ENCODE results near the gene CDH11.

CDH11 gene

DNA sequence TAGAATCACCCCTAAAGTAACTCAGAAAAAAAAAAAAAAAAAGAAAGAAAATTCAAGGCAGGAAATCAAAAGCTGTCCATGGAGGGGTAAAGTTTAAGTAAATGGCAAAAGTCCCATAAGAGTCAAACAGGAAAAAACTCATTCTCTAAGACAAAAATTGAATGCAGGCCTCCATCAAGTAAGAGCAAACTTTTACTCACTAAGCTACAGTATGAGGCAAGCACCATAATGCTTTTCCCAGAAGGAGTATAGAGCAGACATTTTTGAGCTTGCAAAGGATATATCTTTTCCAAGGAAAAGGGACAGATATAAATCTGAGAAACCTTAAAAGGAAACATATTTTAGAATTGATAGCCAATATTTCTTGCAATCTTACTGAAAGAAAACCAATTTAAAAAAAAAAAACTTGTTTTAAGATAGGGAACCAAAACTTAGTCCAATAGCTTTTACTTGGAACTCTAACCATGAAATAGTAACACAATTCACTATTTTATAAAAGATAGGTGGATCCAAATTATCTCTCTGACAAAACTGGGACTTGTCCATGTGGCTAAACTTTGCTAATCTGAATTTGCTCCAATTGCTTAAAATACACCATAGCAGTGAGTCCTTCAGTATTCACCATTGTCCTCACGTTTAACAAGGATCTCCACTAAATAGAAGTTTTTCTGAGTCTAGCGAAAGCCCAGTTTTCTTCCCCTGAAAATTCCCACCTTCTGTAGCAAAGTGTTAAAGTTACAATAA lies 99.8 kb downstream of the CDH11 start:
- DNase-seq: no peak

DNA sequence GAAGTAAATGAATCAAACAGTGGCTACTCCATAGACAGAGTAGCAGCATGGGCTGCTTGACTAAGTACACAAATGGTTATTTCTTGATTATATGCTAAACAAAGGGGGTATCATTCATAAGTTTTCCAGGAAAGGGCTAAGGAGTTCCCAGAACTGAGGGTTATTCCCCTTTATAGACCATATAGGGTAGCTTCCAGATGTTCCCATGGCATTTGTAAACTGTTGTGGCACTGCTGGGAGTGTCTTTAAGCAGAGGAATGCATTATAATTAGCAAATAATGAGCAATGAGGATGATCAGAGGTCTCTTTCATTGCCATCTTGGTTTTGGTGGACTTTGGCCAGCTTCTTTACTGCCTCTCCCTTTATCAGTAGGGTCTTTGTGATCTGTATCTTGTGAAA lies 105.1 kb downstream of the CDH11 start:
- no peak for DNase-seq

DNA sequence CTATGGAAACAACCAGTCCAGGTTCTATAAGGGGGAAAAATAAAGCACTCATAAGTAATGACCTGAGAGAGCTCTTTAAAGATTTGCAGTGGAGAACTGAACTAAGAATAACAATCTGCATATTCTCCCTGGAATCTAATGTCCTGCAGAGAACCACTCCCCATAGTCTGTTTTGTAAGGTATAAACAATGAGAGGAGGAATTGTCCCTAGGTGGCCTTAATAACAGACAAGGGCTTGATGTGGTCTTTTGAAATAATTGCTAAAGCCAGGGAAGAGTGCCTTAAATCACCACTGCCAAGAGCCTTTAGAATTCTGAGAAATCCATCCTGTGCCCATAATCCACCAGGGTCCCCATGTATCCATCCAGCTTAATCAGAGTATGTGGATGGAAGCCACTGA lies 106.3 kb downstream of the CDH11 start:
- no peak for DNase-seq

DNA sequence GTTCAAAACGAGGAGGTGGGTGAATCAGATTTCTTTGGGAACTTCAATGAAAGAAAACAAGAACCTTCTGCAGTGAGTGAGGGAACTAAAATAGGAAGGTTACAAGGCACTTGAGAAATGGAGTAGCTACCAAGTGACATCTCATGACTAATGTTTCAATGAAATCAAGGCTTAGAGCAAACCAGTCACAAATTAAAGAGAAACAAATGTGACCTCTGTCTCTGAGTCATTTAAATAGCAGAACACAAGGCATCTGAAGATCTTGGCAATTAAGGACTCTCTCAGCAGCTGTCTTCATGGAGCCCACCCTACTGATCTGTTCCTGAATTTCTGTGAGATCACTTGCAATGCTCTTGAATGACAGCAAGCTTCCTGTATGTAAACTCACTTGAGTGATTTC lies 109.5 kb downstream of the CDH11 start:
- DNase-seq: no peak

DNA sequence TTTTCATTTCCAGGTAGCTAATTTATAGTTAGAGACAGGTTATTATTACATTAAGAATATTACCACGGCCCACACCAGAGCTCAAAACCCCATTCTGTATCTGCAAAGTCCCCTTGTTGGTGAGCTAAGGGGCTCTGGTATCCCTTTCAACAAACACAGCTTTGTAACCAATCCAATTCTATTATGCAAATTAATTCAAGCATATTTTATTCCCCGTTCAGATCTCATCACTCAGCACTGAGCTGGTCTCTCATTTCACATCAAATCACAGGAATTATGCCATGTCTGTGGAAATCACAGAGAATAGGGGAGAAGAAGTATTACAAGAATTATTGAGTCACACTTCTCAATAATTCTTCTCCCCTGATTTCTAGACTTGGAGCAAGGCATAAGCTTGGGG lies 111.7 kb downstream of the CDH11 start:
- no peak for DNase-seq

DNA sequence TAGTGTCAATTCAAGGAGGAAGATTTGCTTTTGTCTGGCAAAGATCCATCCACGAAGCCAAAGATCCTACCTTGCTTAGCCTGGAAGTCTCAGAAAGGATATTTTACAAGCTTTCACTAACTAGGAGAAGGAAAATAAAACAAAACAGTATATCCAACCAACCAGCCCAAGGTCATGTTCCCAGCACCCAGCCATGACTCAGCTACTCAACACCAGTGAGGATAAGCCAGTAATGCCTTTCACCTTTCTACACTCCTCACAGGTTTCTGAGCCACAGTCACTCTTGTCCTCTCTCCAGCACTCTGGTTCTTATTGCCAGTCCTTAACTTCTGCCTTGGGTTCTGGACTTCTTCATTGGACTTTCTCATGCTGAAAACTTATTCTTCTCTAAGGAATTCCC lies 116.2 kb downstream of the CDH11 start:
- no peak for DNase-seq

DNA sequence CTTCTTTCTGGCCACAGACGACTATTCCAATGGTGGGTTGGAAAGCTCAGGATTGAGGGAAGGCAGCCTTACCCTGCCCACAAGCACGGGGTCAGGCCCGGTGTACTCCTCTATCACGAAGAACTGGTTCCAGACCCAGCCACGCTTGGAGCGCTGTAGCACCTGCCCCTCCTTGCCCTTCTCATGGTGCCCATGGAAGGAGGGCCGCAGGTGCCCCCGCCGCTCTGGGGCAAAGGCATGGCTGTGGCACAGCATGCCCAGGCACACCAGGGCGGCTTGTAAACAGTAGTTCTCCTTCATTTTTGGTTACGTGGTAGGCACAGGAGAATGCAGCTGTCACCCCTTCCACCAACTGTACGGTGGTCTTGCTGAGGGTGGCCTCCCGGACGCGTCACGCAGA lies 117.3 kb downstream of the CDH11 start:
- DNase-seq: no peak

DNA sequence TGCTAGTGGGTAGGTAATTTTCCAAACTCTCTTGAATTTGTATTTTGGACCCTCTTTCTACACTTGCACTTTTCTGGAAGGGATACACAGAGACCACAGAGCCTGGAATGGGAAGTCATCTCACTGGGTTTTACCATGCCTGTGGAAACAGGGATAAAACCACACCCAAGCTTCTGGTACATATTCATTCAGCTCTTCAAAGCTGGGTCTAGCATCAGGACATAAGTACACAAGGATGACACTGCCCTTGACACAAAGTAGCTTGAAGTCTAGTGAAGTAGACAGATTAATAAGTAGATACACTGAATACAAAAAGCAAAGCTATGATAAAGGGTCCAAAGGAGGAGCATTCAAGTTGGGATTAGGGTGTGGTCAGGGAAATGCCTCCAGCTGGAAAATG lies 118.2 kb downstream of the CDH11 start:
- no peak for DNase-seq

DNA sequence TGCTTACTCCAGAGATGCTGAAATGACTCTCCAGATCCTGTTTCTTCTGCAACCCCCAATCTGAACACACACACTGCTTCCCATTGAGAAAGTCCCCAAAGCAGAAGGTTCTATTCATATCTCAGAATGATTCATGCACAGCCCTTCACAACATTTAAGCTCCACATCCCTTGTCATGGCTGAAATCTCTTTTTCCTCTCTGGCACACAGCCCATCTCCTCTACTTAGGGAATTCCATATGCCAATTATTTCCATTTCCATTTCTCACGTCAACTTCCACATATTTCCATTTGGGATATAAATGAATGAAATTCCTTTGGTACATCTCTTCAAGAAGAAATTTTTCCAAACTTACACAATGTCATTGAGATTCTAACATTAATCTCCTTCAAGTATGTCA lies 119.6 kb downstream of the CDH11 start:
- DNase-seq: no peak

DNA sequence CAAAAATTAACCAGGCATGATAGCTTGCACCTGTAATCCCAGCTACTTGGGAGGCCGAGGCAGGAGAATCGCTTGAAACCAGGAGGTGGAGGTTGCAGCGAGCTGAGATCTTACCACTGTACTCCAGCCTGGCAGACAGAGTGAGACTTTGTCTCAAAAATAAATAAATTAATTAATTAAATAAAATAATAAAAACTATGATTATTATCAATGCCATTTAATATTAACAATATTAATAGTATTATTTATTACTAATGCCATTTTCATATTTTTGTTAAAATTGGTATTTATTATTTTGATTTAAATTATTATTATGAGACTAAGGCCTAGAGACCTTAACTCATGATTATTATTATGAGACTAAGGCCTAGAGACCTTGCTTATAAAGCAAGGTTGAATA lies 121.2 kb downstream of the CDH11 start:
- no peak for DNase-seq

DNA sequence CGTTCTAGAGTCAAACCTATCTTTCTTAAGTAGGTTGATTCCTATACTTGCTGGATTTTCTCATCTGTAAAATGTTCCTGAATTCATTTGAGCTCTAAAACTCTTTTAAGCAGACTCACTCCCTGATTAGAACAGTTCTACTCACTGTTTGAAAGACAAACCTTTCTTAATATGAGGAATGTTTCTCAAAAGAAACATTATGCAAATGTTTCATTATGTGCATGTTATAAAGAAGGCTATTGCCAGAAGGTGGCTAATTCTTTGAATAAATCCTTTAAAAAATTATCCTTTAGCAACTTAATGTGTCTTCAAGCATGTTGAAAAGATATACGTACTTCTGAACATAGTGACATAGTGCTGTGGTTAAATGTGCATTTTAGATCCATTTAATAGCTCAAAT lies 124.1 kb downstream of the CDH11 start:
- DNase-seq: no peak

DNA sequence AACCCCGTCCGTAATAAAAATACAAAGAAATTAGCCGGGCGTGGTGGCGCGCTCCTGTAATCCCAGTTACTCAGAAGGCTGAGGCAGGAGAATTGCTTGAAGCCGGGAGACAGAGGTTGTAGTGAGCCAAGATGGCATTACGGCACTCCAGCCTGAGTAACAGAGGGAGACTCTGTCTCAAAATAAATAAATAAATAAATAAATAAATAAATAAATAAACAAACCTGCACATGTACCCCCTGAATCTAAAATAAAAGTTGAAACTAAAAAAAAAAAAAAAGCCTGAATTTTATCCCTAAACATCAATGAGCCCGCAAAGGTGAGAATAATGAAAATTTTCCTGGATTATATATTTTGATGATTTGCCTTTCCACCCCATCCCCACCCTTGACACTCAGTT lies 124.7 kb downstream of the CDH11 start:
- no peak for DNase-seq

DNA sequence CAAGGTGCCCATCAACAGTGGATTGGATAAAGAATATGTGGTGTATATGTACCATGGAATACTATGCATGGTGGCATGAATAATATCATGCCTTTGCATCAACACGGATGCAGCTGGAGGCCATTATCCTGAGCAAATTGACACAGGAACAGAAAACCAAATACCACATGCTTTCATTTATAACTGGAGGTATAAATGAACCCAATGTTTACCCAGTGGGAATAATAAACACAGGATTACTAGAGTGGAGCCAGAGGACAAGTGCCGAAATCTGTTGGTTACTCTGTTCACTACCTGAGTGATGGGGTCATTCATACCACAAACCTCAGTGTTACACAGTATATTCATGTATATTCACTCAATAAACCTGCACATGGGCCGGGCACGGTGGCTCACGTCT lies 125.2 kb downstream of the CDH11 start:
- DNase-seq: peak; percentile 17

DNA sequence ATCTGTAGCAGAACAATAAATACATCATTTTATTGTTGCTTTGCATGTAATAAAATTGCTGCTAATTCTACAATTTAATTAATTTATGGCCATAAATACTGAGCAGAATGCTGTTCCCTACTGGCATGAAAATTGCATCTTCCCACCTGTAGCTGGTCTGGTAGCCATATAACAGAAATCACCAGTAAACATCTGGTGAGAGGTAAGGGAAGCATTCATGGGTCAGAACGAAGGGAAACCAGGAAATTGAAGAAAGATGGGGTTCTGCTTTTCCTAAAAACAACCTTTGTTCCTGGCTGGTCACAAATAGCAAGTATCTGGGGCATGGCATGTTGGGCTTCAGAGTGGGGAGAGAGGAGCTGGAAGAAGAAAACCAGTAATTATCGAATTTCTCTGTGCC lies 128.4 kb downstream of the CDH11 start:
- DNase-seq: no peak

DNA sequence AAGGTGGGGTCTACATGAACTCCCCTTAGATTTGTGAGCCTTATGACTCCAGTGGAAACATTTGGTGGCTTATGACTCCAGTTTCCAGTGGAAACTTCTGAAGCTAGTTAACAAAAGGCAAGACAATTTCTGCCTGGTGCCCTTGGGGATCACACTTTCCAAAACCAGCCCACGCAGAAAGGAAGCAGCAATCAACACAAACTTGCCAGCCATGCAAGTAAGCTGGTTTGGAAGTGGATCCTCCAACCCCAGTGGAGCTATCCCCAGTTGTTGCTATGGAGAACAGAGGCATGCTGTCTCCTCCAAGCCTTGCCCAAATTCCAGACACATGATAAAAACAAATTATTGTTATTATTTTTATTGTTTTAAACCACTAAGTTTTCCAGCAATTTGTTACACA lies 130.9 kb downstream of the CDH11 start:
- DNase-seq: no peak

DNA sequence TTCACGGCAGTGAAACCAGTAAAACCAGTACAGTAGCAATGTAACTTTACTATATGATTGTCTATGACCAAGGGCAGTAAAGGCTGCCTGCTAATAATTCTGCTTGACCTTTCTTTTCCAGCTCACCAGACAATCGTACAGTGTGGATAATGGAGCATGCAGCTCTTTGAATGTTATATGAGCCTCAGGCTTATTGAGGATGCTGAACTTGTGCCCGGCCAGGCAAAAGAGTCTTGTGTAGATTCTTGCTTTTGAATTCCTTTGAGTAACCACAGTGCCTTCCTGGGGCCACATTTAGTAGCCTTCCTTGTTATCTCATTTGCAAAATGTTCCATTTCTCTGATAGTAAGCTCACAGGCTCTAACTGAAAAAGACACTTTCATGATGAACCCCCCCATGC lies 131.8 kb downstream of the CDH11 start:
- no peak for DNase-seq

DNA sequence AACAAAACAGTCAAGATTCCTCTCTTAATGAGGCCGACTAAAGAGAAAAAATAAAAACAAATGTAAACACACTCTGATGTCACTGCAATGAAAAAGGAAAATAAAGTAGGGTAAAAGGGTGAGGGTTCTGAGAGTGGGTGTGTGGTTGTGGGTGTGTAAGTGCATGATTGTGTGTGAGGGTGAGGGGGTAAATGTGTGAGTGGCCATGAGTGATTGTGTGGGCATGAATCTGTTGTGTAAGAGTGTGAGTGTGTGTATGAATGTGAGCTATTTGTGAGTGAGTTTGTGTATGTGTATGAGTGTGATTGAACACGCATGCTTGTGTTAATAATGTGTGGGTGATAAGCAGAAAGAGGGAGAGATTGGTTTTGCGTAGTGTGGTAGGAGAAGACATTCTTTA lies 132.8 kb downstream of the CDH11 start:
- no peak for DNase-seq

DNA sequence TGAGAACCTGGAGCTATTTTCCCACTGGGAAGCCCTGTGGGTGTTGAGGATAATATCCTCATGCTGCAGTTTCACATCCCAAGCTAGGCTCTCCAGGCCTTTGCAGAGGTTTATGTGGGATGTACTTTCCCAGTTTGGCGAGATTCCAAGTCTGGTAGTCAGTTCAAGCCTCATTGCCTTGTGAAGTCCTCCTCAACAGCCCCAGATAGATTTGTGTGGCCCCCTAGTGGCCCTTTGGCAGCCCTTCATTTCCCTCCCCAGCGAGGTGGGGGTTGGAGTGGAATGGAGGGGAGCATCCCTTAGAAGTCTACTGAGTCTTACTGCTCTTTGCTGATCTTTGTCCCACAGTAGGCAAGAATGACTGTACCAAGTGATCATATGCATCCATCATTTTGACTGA lies 137.9 kb downstream of the CDH11 start:
- no peak for DNase-seq

DNA sequence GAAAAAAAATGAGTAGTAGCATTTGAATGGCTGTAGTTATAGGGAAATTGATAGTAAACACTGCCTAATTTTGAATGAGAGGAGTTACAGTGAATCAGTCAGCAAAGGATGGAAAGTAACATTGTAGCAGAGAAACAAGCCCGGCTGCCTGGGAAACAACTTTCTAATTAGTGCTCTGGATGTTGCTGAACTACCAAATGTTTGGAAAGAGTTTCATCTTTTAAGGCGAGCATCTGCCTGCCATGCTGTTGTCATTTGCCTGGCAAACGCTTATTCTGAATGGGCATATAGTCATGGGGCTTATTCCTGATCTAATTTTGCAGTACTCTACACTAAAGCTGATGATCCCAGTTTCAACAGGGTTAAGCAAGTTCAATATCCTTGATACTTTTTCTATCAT lies 138.6 kb downstream of the CDH11 start:
- DNase-seq: no peak

DNA sequence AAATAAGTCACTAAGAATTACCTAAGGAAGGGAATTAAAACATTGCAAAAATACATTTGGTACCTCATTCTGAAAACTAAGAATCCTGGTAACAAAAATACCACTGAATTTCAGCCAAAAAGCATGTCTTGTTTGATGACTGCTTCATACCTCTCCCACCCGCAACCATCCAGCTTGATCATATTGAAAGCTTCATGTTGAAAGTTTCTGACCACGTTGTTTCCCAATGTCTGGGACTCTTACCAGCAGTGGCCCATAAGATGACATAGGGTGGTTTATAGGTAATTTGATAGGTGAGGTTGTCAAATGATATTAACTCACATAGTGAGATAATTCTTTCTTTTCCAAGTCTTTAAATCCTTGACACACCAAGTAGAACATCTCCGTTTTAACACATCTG lies 139.3 kb downstream of the CDH11 start:
- DNase-seq: no peak

DNA sequence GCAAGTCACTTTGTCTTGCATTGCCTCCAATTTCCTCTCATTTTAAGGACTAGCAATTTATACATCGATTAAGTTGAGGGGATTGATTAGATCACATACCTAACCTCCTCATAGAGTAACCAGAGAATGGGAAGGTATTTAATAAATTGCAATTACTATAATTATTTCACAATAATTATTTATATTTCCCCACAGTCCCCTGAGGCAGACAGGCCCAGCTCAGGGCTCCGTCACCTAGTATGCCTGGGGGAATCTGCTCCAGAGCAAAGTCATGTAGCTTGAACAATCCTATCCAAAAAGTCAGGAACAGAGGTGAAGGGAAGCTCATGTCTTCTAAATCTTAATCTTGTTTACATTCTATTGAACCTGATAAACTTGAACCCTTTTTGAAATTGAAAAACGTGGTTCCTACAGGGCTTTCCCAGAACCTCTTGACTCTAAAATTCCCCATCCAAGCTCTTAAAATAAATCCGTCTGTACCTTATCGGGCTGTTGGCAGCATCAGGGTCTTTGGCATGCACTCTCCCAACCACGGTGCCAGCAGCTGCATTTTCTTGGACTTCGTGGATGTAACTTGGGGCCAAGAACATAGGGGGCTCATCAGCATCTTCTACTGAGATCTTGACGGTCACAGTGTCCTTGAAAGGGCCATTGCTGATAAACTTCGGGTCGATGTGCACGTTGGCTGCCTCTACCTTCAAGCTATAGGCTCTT lies 140.1 kb downstream of the CDH11 start:
- no peak for DNase-seq

DNA sequence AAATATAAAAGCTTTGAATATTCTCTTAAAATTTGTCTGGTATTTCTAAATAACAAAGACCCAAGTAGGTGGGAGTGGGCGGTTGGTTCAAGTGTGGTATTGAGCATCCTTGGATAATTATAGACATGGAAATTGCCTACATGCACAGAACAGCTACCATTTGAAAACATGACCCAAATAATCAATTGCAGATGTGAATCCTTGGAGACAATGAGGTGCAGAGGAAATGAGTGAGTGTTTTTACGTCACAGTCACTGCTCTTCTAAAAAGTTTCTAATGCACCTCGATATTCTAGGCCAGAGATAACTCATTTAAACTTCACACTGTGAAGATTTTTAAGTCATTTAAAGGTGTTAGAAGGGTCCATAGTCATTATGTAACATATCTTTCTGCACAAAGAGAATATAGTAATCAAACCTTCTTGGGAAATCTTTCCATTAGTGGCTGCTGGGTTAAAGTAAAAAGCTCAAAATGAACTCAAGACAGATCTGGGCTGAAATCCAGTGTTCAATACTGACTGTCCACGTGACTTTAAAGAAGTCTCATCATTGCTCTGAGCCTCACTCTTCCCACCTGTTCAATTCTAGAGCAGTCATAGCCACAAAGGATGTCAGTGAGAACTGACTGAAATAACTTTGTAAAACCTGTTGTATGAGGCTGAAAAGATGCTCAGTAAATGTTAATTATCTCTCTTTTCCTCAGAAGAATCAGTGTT lies 144.5 kb downstream of the CDH11 start:
- DNase-seq: no peak

DNA sequence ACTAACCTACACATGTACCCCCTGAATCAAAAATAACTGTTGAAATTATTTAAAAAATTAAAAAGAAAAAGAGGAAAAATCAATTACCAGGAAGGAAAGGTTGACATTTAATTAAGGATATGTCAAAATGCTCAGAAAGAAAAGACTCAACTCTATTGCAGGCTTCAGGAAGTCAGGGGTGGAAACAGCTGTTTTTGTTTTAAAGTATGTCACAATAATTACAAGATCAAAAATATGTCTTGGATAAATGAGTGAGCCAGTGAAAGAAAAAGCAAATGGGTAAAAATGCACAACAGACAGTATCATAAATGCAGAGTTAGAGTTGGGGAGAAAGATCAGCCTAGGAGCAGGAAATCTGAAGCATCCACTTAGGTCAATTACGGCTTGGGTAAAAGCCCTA lies 146.0 kb downstream of the CDH11 start:
- no peak for DNase-seq

DNA sequence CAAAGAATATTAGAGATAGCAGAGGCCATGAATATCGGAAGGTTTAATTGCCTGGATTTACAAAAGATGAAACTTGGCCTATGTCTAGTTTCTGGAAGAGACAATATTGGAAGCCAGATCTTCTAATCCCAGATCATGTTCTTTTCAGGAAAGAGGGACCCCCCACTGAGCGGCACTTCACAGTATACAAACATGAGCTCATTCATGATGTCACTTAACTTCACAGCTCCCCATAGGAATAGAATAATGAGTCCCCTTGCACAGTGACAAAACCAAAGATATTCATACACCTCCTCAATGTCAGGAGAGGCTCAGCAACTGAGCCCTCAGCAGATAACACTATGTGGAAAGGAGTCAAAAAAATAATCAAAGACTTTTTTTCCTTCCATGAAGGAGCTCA lies 147.5 kb downstream of the CDH11 start:
- no peak for DNase-seq

Data from NCI-H2029 treated with DMSO at 0.1 percent for 48 hours (cell line).